ENCODE measurements around the gene ENTPD8.

ENTPD8 gene

DNA sequence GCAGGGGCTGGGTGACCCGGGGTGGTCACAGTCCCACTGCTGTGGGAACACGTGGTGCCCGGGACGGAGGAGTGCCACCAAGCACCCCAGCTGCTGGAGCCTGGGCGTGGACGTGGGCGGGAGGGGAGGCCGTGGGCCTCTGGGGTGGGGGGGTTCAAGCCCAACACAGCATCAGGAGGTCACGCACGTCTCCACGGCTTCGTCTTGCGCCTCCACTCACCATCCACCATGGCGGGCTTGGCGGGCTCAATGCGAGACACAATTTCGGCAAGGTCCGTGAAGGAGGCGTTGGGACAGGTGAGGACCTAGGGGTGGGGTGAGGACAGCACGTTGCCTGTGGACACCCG lies 20.1 kb upstream of the ENTPD8 start:
- no peak for DNase-seq (ENCODE audit: low read depth)
- TF ChIP-seq, protein P1, sequence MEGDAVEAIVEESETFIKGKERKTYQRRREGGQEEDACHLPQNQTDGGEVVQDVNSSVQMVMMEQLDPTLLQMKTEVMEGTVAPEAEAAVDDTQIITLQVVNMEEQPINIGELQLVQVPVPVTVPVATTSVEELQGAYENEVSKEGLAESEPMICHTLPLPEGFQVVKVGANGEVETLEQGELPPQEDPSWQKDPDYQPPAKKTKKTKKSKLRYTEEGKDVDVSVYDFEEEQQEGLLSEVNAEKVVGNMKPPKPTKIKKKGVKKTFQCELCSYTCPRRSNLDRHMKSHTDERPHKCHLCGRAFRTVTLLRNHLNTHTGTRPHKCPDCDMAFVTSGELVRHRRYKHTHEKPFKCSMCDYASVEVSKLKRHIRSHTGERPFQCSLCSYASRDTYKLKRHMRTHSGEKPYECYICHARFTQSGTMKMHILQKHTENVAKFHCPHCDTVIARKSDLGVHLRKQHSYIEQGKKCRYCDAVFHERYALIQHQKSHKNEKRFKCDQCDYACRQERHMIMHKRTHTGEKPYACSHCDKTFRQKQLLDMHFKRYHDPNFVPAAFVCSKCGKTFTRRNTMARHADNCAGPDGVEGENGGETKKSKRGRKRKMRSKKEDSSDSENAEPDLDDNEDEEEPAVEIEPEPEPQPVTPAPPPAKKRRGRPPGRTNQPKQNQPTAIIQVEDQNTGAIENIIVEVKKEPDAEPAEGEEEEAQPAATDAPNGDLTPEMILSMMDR (IDR thresholded peaks at IDR 0.05; ENCODE audit: low read depth, low read length, missing control alignments): no peak
- peak overlapping the region; percentile 8; the same call in 1 of the 2 replicates for H3K4me3 ChIP-seq (ENCODE audit: low read depth, low read length)

DNA sequence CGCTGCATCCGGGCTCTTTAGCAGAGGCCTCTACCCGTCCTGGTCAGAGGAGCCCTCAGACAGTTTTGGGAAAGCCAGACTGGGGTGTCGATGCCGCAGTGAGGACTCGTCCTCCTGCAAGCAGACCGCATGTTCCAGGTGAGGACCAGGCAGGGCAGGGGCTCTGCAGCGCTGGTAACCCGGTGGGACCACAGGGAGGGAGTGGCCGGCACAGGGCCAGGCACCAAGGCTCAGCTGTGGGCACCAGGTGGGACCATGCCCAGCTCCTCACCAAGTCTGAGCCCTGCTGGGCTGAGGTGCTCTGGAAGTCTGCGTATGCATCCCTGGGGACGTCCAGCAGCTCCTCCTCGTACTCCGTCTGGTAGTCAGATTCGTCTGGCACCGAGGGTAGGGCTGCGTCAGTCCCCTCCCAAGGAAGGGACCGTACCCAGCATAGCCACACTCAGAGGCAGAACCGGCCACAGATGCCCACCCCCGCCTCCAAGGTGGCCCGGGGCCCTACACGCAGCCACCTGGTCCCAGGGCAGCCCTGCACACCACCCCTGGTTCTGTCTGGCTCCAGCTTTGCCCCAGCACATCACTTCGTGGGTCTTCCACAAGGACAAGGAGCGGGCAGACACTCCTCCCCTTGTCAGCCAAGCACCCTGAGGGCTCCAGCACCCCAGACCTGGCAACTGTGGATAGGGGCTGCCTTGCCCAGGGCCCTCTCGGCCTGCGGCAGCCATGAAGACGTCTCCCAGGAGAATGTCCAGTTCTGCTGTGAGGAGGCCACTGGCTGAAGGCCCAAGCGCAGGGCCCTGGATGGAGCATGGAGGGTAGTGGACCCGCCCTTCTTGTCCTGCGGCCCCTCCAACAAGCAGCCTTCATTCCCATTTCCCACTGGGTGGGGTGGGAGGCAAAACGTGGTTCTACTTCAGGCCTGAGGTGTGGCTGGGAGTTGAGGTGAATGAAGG lies 19.5 kb upstream of the ENTPD8 start:
- TF ChIP-seq, protein P1 (IDR thresholded peaks at IDR 0.05; ENCODE audit: low read depth, low read length, missing control alignments): no peak
- H3K4me3 ChIP-seq (ENCODE audit: low read depth, low read length): no peak overlapping the region
- DNase-seq (ENCODE audit: low read depth): no peak

DNA sequence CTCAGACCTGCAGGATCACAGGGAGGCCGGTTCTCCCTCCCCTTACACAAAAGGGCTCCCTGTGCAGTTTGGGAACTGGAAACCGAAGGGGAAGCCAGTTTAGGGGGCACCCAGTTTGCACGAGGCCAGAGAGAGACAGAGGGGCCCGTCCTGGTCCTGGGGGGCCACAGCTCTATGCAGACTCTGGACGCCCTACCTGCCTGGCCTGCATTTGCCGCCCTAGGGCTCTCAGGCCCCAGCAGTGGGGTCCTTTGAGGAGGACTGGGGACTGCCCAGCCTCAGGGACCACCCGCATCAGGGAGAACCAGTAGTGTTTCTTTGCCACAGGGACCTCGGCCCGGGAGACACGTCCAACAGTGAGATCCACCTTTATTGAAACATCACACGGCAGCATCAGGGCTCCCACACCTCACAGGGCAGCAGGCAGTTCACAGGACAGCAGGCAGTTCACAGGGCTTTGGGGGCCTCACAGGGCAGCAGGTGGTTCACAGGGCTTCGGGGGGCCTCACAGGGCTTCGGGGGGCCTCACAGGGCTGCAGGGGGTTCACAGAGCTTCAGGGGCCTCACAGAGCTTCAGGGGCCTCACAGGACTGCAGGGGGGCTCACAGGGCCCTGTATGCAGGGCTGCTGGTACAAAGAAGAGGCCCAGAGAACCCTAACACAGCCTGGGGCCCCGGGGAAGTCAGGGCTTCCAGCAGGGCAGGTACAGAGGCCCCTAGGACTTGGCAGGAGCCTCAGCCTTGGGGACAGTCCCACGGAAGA lies 18.6 kb upstream of the ENTPD8 start:
- TF ChIP-seq, protein P1 (IDR thresholded peaks at IDR 0.05; ENCODE audit: low read depth, low read length, missing control alignments): no peak
- no peak for DNase-seq (ENCODE audit: low read depth)
- H3K4me3 ChIP-seq (ENCODE audit: low read depth, low read length): peak overlapping the region; percentile 44

DNA sequence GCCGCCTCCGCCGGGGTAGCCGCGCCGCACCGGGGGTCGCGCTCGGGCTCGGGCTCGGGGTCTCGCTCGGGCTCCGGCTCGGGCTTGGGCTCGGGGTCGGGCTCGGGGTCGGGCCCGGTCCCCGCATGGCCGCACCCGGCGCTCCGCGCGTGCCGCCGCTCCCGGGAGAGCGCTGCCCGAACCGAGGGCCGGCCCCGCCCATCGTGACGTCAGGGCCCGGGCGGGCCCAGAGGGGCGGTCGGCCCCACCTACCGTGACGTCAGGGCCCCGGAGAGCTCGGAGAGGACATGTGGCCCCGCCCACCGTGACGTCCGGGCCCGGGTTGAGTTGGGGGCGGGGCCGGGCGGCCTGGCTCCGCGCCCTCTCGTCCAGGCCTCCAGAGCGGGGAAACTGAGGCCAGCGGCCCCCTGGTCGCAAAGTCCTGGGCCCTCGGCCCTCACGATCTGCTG lies 18.0 kb upstream of the ENTPD8 start, which contains the start of gene NSMF:
NSMF (minus strand) TSS at position 183 of the 449 bp plus-strand sequence. CDS start 232 bp downstream, outside the sequence.
- TF ChIP-seq, protein P1 (IDR thresholded peaks at IDR 0.05; ENCODE audit: low read depth, low read length, missing control alignments): no peak
- DNase-seq (ENCODE audit: low read depth): peak; percentile 49
- peak within 1 kb of the TSS; percentile 77 for H3K4me3 ChIP-seq (ENCODE audit: low read depth, low read length)

DNA sequence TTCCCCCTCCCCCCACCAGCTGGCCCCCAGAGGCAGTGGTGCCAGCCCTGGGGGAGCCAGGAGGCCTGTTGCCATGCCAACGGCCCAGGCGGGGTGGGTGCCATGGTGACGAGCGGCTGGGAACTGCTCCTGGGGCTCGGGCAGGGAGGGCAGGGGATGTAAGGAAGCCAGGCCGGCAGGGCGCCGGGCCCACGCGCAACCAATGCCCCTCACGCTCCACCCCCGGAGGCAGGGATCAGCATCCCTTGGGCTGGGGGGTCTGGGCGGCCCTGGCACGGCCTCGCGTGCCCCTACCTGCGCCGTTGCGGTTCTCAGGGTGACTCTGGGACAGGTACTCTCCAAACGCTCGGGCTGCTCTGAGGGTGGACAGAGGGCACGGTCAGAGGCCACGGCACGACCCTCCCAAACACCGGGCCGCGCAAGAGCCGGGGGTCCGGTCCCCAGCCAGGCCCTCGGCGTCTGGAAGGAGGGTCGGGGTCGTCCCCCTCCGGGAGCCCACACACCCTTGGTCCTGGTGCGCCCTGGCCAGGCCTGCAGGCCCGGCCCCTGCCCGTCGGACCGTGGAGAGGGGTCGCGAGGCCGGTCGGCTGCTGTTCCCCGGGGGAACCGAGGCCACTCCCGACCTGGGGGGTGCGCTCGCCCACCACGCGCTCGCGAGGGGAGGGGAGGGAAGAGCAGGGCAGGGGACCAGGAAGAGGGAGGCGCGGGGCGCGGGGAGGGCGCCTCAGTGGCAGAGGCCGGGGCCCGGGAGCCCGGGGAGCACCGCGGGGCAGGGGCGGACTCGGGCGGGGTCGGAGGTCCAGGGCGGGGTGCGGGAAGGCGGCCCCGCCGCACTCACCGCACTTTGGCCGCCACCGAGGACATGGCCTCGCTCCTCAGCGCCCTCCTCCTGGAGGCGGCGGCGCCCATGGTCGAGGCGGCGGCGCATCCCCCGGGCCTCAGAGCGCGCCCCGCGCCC lies 17.3 kb upstream of the ENTPD8 start:
- DNase-seq (ENCODE audit: low read depth): no peak
- peak overlapping the region; percentile 77 for H3K4me3 ChIP-seq (ENCODE audit: low read depth, low read length)
- TF ChIP-seq, protein P1 (IDR thresholded peaks at IDR 0.05; ENCODE audit: low read depth, low read length, missing control alignments): no peak

All from GM12864 (cell line).